ENCODE results near the gene FOXJ1.

DNA sequence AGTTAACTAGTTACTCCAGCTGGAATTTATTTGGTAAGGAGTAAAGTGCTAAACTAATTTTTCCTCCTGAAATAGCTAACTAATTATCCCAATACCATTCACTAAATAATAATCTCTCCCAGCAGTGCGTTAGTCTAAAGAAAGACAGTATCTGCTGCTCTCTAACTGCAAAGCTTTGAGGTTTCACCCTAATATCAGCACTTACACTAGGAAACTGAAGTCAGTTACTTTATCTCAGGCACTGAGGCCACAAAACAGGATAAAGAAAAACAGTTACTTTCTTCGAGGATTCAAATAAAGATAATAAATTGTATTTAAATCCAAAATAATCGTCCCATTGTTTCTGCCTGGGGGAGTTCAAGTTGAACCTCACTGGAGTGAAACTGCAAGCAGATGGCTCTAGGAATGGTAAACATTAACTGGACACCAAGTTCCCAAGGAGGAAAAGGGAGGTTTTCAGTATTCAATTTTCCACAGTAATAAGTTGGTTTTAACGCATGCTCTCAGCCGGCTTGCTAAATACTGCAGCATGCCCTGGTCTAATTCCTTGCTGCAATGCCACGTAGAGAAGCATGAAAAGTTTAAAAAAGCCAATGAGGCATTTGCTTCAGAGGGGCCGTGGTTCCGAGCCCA lies 20.0 kb upstream of the FOXJ1 start:
- TF ChIP-seq POLR2A (IDR thresholded peaks at IDR 0.05; ENCODE audit: low read length) (no peak), GATA1 (IDR thresholded peaks at IDR 0.05; ENCODE audit: low read depth, low read length) (no peak)
